Measurements from ENCODE around the gene EDNRB.
"Not testable (repeated sequence)": the region's sequence is repeated elsewhere in the genome, so short reads cannot be mapped to it uniquely, and the experiment has no call there.

EDNRB gene

GRCh38 chr13:77896536-77896935 is 22.1 kb downstream of the EDNRB start:
- no peak for DNase-seq (ENCODE audit: low spot score)

- DNase-seq (ENCODE audit: low spot score) = no peak
Measured at GRCh38 chr13:77894743-77895142, 23.9 kb downstream of the EDNRB start.

GRCh38 chr13:77893066-77893465 is 25.6 kb downstream of the EDNRB start:
- no peak for DNase-seq (ENCODE audit: low spot score)

- DNase-seq (ENCODE audit: low spot score) = no peak
Measured at GRCh38 chr13:77892491-77892890, 26.1 kb downstream of the EDNRB start.

- no peak for DNase-seq (ENCODE audit: low spot score)
Measured at GRCh38 chr13:77891486-77891885, 27.1 kb downstream of the EDNRB start.

- no peak for DNase-seq (ENCODE audit: low spot score)
Measured at GRCh38 chr13:77891041-77891440, 27.6 kb downstream of the EDNRB start.

GRCh38 chr13:77883328-77883727 is 35.3 kb downstream of the EDNRB start:
- no peak for DNase-seq (ENCODE audit: low spot score)

- DNase-seq (ENCODE audit: low spot score) = no peak
Measured at GRCh38 chr13:77878190-77878589, 40.4 kb downstream of the EDNRB start.

GRCh38 chr13:77876176-77876575 is 42.5 kb downstream of the EDNRB start:
- no peak for DNase-seq (ENCODE audit: low spot score)

GRCh38 chr13:77874406-77874805 is 44.2 kb downstream of the EDNRB start:
- no peak for DNase-seq (ENCODE audit: low spot score)

- DNase-seq (ENCODE audit: low spot score) = no peak
Measured at GRCh38 chr13:77872995-77873394, 45.6 kb downstream of the EDNRB start.

- DNase-seq (ENCODE audit: low spot score) = no peak
Measured at GRCh38 chr13:77871596-77871995, 47.0 kb downstream of the EDNRB start.

- DNase-seq (ENCODE audit: low spot score) = no peak
Measured at GRCh38 chr13:77868717-77869116, 49.9 kb downstream of the EDNRB start.

- no peak for DNase-seq (ENCODE audit: low spot score)
Measured at GRCh38 chr13:77866971-77867370, 51.7 kb downstream of the EDNRB start.

GRCh38 chr13:77865622-77866021 is 53.0 kb downstream of the EDNRB start:
- no peak for DNase-seq (ENCODE audit: low spot score)

- DNase-seq (ENCODE audit: low spot score) = no peak
Measured at GRCh38 chr13:77863144-77863543, 55.5 kb downstream of the EDNRB start.

- DNase-seq (ENCODE audit: low spot score) = no peak
Measured at GRCh38 chr13:77861741-77862140, 56.9 kb downstream of the EDNRB start.

- DNase-seq (ENCODE audit: low spot score) = no peak
Measured at GRCh38 chr13:77860507-77860981, 58.1 kb downstream of the EDNRB start.

GRCh38 chr13:77859450-77859849 is 59.2 kb downstream of the EDNRB start:
- DNase-seq (ENCODE audit: low spot score) = no peak

GRCh38 chr13:77857531-77858209 is 61.0 kb downstream of the EDNRB start:
- no peak for DNase-seq (ENCODE audit: low spot score)

- DNase-seq (ENCODE audit: low spot score) = no peak
Measured at GRCh38 chr13:77853703-77854102, 64.9 kb downstream of the EDNRB start.

GRCh38 chr13:77848050-77848449 is 70.6 kb downstream of the EDNRB start:
- DNase-seq (ENCODE audit: low spot score) = not testable (repeated sequence)

GRCh38 chr13:77846173-77846572 is 72.5 kb downstream of the EDNRB start:
- DNase-seq (ENCODE audit: low spot score) = peak; percentile 20
